ENCODE results near the gene FOXP1. TPM values are rescaled to one million over a fixed set of nuclear protein-coding genes. Genes with fewer than 3 reads are reported as not detected.

The FOXP1 gene
- total RNA-seq, 3 donors from 2014 or later, result 61.9 to 267 (median 146) TPM

DNA sequence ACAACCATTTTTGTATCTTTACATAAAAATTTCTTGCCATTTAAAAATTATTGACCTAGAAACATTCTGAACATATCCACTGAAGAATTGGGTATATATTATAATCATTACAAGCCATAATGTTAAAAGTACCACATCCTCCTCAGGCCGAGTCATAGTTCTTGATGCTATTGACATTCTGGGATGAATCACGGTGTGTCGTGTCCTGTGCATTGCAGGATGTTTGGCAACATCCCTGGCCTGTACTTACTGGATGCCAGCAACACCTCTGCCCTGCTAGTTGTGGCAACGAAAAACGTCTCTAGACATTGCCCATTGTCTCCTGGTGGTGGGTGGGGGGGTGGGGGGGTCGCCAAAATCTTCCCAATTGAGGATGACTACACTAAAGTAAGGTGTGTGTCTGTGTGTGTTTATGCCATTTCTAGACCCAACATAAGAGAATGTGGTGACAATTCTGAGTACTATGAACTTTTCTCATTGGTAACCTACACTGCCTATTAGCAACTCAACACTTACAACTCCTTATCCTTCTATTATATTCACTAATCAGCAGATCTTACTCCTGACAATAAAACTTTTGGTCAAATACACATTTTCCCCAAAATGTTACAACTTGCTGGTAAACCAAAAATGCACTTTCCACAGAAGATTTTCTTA is 471.6 kb downstream of the FOXP1 start:
- TF ChIP-seq, protein P1, sequence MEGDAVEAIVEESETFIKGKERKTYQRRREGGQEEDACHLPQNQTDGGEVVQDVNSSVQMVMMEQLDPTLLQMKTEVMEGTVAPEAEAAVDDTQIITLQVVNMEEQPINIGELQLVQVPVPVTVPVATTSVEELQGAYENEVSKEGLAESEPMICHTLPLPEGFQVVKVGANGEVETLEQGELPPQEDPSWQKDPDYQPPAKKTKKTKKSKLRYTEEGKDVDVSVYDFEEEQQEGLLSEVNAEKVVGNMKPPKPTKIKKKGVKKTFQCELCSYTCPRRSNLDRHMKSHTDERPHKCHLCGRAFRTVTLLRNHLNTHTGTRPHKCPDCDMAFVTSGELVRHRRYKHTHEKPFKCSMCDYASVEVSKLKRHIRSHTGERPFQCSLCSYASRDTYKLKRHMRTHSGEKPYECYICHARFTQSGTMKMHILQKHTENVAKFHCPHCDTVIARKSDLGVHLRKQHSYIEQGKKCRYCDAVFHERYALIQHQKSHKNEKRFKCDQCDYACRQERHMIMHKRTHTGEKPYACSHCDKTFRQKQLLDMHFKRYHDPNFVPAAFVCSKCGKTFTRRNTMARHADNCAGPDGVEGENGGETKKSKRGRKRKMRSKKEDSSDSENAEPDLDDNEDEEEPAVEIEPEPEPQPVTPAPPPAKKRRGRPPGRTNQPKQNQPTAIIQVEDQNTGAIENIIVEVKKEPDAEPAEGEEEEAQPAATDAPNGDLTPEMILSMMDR (IDR thresholded peaks at IDR 0.05), result no peak
- TF ChIP-seq POLR2A (IDR thresholded peaks at IDR 0.05), result no peak
- TF ChIP-seq POLR2AphosphoS5 (IDR thresholded peaks at IDR 0.05), result no peak
- DNase-seq (ENCODE audit: low spot score in 2 of 2), result no peak
- Histone ChIP-seq H3K27ac (peak overlapping the region; percentile 25 to 62), H3K27me3 (no peaks in the 10 kb centered on the region), H3K4me3 (no peak overlapping the region), H3K36me3 (no peaks in the 10 kb centered on the region), H3K9me3 (no peaks in the 10 kb centered on the region), H3K4me1 (peaks cover 0 to 10% of the 10 kb centered on the region in 2 donors)
- intact Hi-C loops (cut with DNase I; ENCODE audit: low total_unique reads), result loop anchor here (1.0 kb wide), 1 partner anchor 16 kb away; no protein-coding TSS in a partner anchor

DNA sequence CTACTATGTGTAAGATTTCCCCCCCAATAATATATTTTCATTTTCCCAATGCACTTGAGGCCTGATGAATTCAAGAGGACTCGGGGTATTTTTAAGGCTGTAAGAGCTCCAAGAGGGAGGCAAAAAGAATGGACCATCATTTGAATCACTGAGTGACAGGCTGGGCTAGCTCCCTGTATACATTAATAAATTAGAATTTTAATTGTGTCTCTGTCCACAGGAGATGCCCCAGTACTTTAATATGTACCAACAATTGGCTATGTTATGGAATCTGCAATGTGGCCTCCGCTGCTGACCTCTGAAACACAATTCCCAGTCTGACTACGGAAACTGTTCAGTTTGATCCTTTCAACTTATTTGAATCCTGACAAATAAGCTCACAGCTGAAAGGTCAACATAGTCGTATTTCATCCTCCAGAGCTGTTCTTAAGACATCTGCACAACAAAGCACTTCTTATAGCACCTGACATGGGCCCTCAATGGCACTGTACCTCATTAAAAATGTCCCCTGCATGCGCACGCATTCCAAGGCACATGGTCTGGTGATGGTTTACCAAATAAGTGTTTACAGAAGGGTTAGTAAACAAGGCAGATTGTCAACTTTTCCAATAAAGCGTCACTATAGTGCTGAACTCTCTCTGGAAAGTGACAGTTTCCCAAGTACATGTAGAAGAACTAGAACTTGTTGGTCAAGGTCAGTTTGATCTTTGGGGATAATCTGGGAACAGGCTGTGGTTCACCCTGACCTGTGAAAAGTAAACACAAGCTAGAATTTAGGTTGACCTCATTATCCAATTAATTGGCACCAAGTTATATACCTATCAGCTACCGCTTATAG is 472.9 kb downstream of the FOXP1 start:
- H3K27ac ChIP-seq, result peak overlapping the region in 1 of 2 donors; percentile 62
- H3K9me3 ChIP-seq, result no peaks in the 10 kb centered on the region
- H3K4me1 ChIP-seq, result peaks cover 0 to 10% of the 10 kb centered on the region in 2 donors
- no peak overlapping the region for H3K4me3 ChIP-seq
- intact Hi-C loops (cut with DNase I; ENCODE audit: low total_unique reads), result no loop called here
- no peak for DNase-seq (ENCODE audit: low spot score in 2 of 2)
- H3K36me3 ChIP-seq, result no peaks in the 10 kb centered on the region
- no peaks in the 10 kb centered on the region for H3K27me3 ChIP-seq
- TF ChIP-seq POLR2AphosphoS5 (IDR thresholded peaks at IDR 0.05) (no peak), POLR2A (IDR thresholded peaks at IDR 0.05) (no peak)
- TF ChIP-seq, protein P1 (IDR thresholded peaks at IDR 0.05), result no peak

DNA sequence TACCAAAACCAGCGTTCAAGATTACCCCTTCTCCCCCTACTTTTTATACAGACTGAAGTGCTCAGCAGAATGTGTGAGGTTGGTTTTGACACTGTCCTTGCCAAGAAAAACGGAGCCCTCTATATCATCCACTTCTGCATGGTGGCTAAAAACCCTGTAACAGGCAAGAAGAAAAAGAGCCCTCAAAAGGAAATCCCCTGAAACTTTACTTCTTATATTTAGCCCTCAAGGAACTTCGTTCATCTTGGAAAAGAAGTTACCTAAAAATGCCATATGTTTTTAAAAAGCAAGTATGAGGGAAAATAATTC is 473.6 kb downstream of the FOXP1 start:
- Histone ChIP-seq H3K27me3 (no peaks in the 10 kb centered on the region), H3K4me1 (peaks cover 0 to 10% of the 10 kb centered on the region in 2 donors), H3K4me3 (no peak overlapping the region), H3K9me3 (no peaks in the 10 kb centered on the region), H3K27ac (no peak overlapping the region), H3K36me3 (no peaks in the 10 kb centered on the region)
- intact Hi-C loops (cut with DNase I; ENCODE audit: low total_unique reads), result no loop called here
- TF ChIP-seq, protein P1 (IDR thresholded peaks at IDR 0.05), result no peak
- no peak for TF ChIP-seq POLR2A (IDR thresholded peaks at IDR 0.05)
- no peak for TF ChIP-seq POLR2AphosphoS5 (IDR thresholded peaks at IDR 0.05)
- DNase-seq (ENCODE audit: low spot score in 2 of 2), result no peak

DNA sequence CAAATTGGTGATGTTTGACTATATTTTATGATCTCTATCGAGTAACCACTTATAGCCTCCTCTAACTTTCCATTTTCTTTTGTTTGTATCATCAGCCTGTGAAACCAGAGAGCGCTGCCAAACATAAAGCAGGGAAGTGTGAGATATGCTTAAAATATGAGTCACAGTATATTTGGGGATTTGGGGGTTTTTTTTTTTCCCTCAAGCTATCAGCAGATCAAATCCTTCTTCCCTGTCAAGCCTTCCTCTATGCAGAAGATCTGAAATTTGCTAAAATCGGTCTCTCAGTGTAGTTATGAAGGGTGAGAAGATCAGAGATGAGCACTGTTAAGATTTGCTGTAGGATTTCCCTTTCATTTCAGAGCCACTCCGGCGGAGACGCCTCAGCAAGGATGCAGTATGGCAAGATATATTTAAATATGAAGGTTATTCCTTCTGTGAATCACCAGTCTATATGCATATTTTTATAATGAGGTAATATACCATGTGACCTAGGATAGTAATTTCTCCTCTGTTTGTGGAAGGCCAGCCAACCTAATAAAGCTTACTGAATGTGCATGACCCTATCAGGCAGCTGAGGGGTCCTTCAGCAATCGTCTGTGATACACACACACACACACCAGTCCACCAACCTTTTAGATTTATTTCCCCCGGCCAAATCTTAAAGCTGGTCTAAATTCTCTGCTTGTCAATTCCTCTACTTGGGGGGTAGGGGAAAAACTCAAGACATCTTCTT is 474.1 kb downstream of the FOXP1 start:
- no peaks in the 10 kb centered on the region for H3K9me3 ChIP-seq
- no peaks in the 10 kb centered on the region for H3K36me3 ChIP-seq
- no peak overlapping the region for H3K27ac ChIP-seq
- TF ChIP-seq, protein P1 (IDR thresholded peaks at IDR 0.05), result no peak
- TF ChIP-seq POLR2AphosphoS5 (IDR thresholded peaks at IDR 0.05) (no peak), POLR2A (IDR thresholded peaks at IDR 0.05) (no peak)
- H3K4me1 ChIP-seq, result peaks cover 0 to 10% of the 10 kb centered on the region in 2 donors
- intact Hi-C loops (cut with DNase I; ENCODE audit: low total_unique reads), result no loop called here
- no peak overlapping the region for H3K4me3 ChIP-seq
- no peak for DNase-seq (ENCODE audit: low spot score in 2 of 2)
- no peaks in the 10 kb centered on the region for H3K27me3 ChIP-seq

Data from breast epithelium (tissue), 4 donors.